Measurements from ENCODE around the gene CCDC3.
"Not testable (repeated sequence)": the region's sequence is repeated elsewhere in the genome, so short reads cannot be mapped to it uniquely, and the experiment has no call there.

The CCDC3 gene

GRCh38 chr10:13001041-13001886 lies at the start of gene CCDC3:
Gene CCDC3, minus strand, starts transcription at chr10:13001713. Its CDS starts 143 bp downstream, at chr10:13001570.
- DNase-seq (ENCODE audit: low spot score), result no peak

GRCh38 chr10:13051126-13051694 lies 49.7 kb upstream of the CCDC3 start:
- DNase-seq (ENCODE audit: low spot score), result no peak

- no peak for DNase-seq (ENCODE audit: low spot score)
These were observed 48.4 kb upstream of the CCDC3 start for GRCh38 chr10:13049774-13050420.

GRCh38 chr10:13048762-13049161 lies 47.2 kb upstream of the CCDC3 start:
- DNase-seq (ENCODE audit: low spot score), result no peak

- no peak for DNase-seq (ENCODE audit: low spot score)
These were observed 46.2 kb upstream of the CCDC3 start for GRCh38 chr10:13047529-13048206.

- no peak for DNase-seq (ENCODE audit: low spot score)
These were observed 45.5 kb upstream of the CCDC3 start for GRCh38 chr10:13046851-13047528.

- DNase-seq (ENCODE audit: low spot score), result no peak
These were observed 42.0 kb upstream of the CCDC3 start for GRCh38 chr10:13043520-13043919.

GRCh38 chr10:13039761-13040160 lies 38.2 kb upstream of the CCDC3 start:
- no peak for DNase-seq (ENCODE audit: low spot score)

- DNase-seq (ENCODE audit: low spot score), result no peak
These were observed 36.9 kb upstream of the CCDC3 start for GRCh38 chr10:13038391-13038790.

- DNase-seq (ENCODE audit: low spot score), result no peak
These were observed 36.3 kb upstream of the CCDC3 start for GRCh38 chr10:13037832-13038231.

GRCh38 chr10:13036841-13037240 lies 35.3 kb upstream of the CCDC3 start:
- DNase-seq (ENCODE audit: low spot score), result no peak

- DNase-seq (ENCODE audit: low spot score), result not testable (repeated sequence)
These were observed 34.2 kb upstream of the CCDC3 start for GRCh38 chr10:13035731-13036130.

GRCh38 chr10:13026873-13027272 lies 25.4 kb upstream of the CCDC3 start:
- no peak for DNase-seq (ENCODE audit: low spot score)

- no peak for DNase-seq (ENCODE audit: low spot score)
These were observed 22.2 kb upstream of the CCDC3 start for GRCh38 chr10:13023754-13024153.

- DNase-seq (ENCODE audit: low spot score), result no peak
These were observed 17.8 kb upstream of the CCDC3 start for GRCh38 chr10:13019280-13019679.

- no peak for DNase-seq (ENCODE audit: low spot score)
These were observed 16.7 kb upstream of the CCDC3 start for GRCh38 chr10:13018171-13018570.

- DNase-seq (ENCODE audit: low spot score), result no peak
These were observed 15.4 kb upstream of the CCDC3 start for GRCh38 chr10:13016886-13017285.

GRCh38 chr10:13016426-13016825 lies 14.9 kb upstream of the CCDC3 start:
- DNase-seq (ENCODE audit: low spot score), result no peak

GRCh38 chr10:13006037-13006436 lies 4.5 kb upstream of the CCDC3 start:
- DNase-seq (ENCODE audit: low spot score), result no peak

GRCh38 chr10:13003759-13004158 lies 2.2 kb upstream of the CCDC3 start:
- no peak for DNase-seq (ENCODE audit: low spot score)

GRCh38 chr10:13003004-13003403 lies 1.5 kb upstream of the CCDC3 start:
- DNase-seq (ENCODE audit: low spot score), result no peak

- no peak for DNase-seq (ENCODE audit: low spot score)
These were observed 337 bp upstream of the CCDC3 start for GRCh38 chr10:13001887-13002212.
